Stomach (tissue), 4 donors: Measurements from ENCODE around the gene RAI1.

Source experiments
- POLR2AphosphoS5 ChIP-seq, 3 donors: sonication (generic); formaldehyde crosslinking; IDR thresholded peaks; one replicate each; pipeline ENCODE4 v1.6.1; 2016; ENCODE audit warnings: antibody characterized with exemption in 3 of 3
- TF ChIP-seq, protein P1 (sequence below), 7 experiments: fragments of 450-650 bp in 4 of 7; fragments of 200-600 bp in 3 of 7; sonication (generic) in 3 of 7; IDR thresholded peaks; one replicate each; pipeline ENCODE4 v1.5.1; 2016 to 2019; ENCODE audit warnings: antibody characterized with exemption in 7 of 7, control low read depth in 2 of 7, mild to moderate bottlenecking in 1 of 7

GRCh38 chr17:17744116-17744515 lies 62.9 kb downstream of the RAI1 start:
- TF ChIP-seq, protein P1, sequence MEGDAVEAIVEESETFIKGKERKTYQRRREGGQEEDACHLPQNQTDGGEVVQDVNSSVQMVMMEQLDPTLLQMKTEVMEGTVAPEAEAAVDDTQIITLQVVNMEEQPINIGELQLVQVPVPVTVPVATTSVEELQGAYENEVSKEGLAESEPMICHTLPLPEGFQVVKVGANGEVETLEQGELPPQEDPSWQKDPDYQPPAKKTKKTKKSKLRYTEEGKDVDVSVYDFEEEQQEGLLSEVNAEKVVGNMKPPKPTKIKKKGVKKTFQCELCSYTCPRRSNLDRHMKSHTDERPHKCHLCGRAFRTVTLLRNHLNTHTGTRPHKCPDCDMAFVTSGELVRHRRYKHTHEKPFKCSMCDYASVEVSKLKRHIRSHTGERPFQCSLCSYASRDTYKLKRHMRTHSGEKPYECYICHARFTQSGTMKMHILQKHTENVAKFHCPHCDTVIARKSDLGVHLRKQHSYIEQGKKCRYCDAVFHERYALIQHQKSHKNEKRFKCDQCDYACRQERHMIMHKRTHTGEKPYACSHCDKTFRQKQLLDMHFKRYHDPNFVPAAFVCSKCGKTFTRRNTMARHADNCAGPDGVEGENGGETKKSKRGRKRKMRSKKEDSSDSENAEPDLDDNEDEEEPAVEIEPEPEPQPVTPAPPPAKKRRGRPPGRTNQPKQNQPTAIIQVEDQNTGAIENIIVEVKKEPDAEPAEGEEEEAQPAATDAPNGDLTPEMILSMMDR (IDR thresholded peaks at IDR 0.05): no peak
- TF ChIP-seq POLR2AphosphoS5 (IDR thresholded peaks at IDR 0.05): no peak
